A549 (cell line): ENCODE data around the gene TM4SF4. TPM values are rescaled to one million over a fixed set of nuclear protein-coding genes. Genes with fewer than 3 reads are reported as not detected.
A peak's percentile ranks its signal among the peaks of the same experiment; 100 is the strongest.

Experiments
- ATAC-seq, 2 experiments: fragments of 200-7000 bp in 1 of 2; fragments of >200 bp in 1 of 2; cut with Nextera tagmentation in 1 of 2; cut with Tn5 transposase in 1 of 2; 3 replicates each; pipeline versions ENCODE4 v1.8.0 to v1.9.1; 2018 to 2020; ENCODE audit warnings: mild to moderate bottlenecking in 1 of 2, moderate library complexity in 1 of 2
- CTCF ChIA-PET: fragments of 300-600 bp; sonication (Branson Sonifier 250); formaldehyde crosslinking; extraction: SDS; loops from one replicate; lab custom pipeline; 2021; ENCODE audit warnings: antibody characterized with exemption, inconsistent platforms; lab: Yijun Ruan, JAX
- POLR2A ChIA-PET: fragments of 350-600 bp; formaldehyde crosslinking; extraction: SDS; loops from one replicate; lab custom pipeline; 2021; ENCODE audit warnings: antibody characterized with exemption, inconsistent platforms; lab: Yijun Ruan, JAX
- DNase-seq, 2 experiments: peaks; one replicate each; pipeline versions ENCODE4 v3.0.0 to v3.0.0-alpha.2; 2011 to 2016; ENCODE audit warnings: low read depth in 1 of 2, low spot score in 1 of 2
- FAIRE-seq: peaks from 2 replicates; lab custom pipeline; 2011; peaks lifted over from hg19 to GRCh38; lab: Jason Lieb, UNC
- H3K27ac ChIP-seq, 2 experiments: fragments of >200 bp; sonication (Bioruptor Twin); formaldehyde crosslinking; 3 replicates each; pipeline ENCODE4 v1.5.1; 2016 to 2017
- H3K4me1 ChIP-seq: fragments of >200 bp; sonication (Bioruptor Twin); formaldehyde crosslinking; 3 replicates; pipeline ENCODE4 v1.6.1; 2016
- H3K4me2 ChIP-seq: fragments of >200 bp; sonication (Bioruptor Twin); formaldehyde crosslinking; 3 replicates; pipeline ENCODE4 v1.6.1; 2016
- H3K4me3 ChIP-seq: fragments of >200 bp; sonication (Bioruptor Twin); formaldehyde crosslinking; 3 replicates; pipeline ENCODE4 v1.5.1; 2016
- H3K9me3 ChIP-seq: fragments of >200 bp; sonication (Bioruptor Twin); formaldehyde crosslinking; 3 replicates; pipeline ENCODE4 v1.6.1; 2016
- CBX8 ChIP-seq: fragments of 200-600 bp; sonication (generic); IDR thresholded peaks from 2 replicates; pipeline ENCODE4 v1.6.1; 2016
- CEBPB ChIP-seq, 2 experiments: fragments of >200 bp in 1 of 2; sonication (Bioruptor Twin) in 1 of 2; formaldehyde crosslinking in 1 of 2; IDR thresholded peaks; 2 replicates each; pipeline ENCODE4 v1.6.1; 2012 to 2016
- CHD2 ChIP-seq: fragments of 150-350 bp; IDR thresholded peaks from 2 replicates; pipeline ENCODE4 v1.6.1; 2014; ENCODE audit warnings: low read length; ENCODE audit not compliant: partially characterized antibody
- CHD4 ChIP-seq: fragments of 200-600 bp; sonication (generic); IDR thresholded peaks from 2 replicates; pipeline ENCODE4 v1.6.1; 2016; ENCODE audit warnings: antibody characterized with exemption, mild to moderate bottlenecking, borderline replicate concordance
- EHMT2 ChIP-seq: fragments of 200-600 bp; sonication (generic); IDR thresholded peaks from 2 replicates; pipeline ENCODE4 v1.6.1; 2016; ENCODE audit warnings: antibody characterized with exemption, low read depth, mild to moderate bottlenecking, moderate library complexity
- ESRRA ChIP-seq: fragments of 150-350 bp; IDR thresholded peaks from 2 replicates; pipeline ENCODE4 v1.6.1; 2014; ENCODE audit warnings: mild to moderate bottlenecking, low read length, borderline replicate concordance
- HDAC2 ChIP-seq: fragments of 200-600 bp; sonication (generic); IDR thresholded peaks from 2 replicates; pipeline ENCODE4 v1.6.1; 2016
- HOXB13 ChIP-seq: fragments of 250-450 bp; sonication (Bioruptor Pico); IDR thresholded peaks from 2 replicates; pipeline ENCODE4 v1.5.0; 2020; ENCODE audit warnings: low read depth, mild to moderate bottlenecking, moderate library complexity
- JUN ChIP-seq, 2 experiments: fragments of >200 bp; sonication (Bioruptor Twin); formaldehyde crosslinking; IDR thresholded peaks; 2 replicates in 1 of 2; 3 replicates in 1 of 2; pipeline ENCODE4 v1.6.1; 2016 to 2017
- KDM1A ChIP-seq: fragments of 200-600 bp; sonication (generic); IDR thresholded peaks from 2 replicates; pipeline ENCODE4 v1.6.1; 2016; ENCODE audit warnings: low read depth, mild to moderate bottlenecking
- KDM5A ChIP-seq: fragments of 200-600 bp; sonication (generic); IDR thresholded peaks from 2 replicates; pipeline ENCODE4 v1.6.1; 2016; ENCODE audit warnings: antibody characterized with exemption, mild to moderate bottlenecking
- MAZ ChIP-seq: fragments of 150-350 bp; IDR thresholded peaks from 2 replicates; pipeline ENCODE4 v1.6.1; 2014; ENCODE audit warnings: antibody characterized with exemption, low read depth, low read length, borderline replicate concordance
- NFE2L2 ChIP-seq: fragments of 150-350 bp; conservative IDR thresholded peaks from 2 replicates; pipeline ENCODE4 v1.6.1; 2014; ENCODE audit warnings: low read length
- RCOR1 ChIP-seq: fragments of 150-350 bp; IDR thresholded peaks from 2 replicates; pipeline ENCODE4 v1.6.1; 2014; ENCODE audit warnings: antibody characterized with exemption, low read length, low read depth
- SMC3 ChIP-seq: fragments of >200 bp; sonication (Bioruptor Twin); formaldehyde crosslinking; IDR thresholded peaks from 3 replicates; pipeline ENCODE4 v1.6.1; 2018; ENCODE audit warnings: inconsistent platforms
- ZFP36 ChIP-seq: fragments of 450-650 bp; IDR thresholded peaks from 2 replicates; pipeline ENCODE4 v1.6.1; 2014; ENCODE audit warnings: borderline replicate concordance; ENCODE audit not compliant: partially characterized antibody
- WGBS: methylation state at CpG from one replicate; pipeline ENCODE4 v1.1.6; 2017; ENCODE audit errors: missing lambda C conversion rate; 5-methylcytosine and 5-hydroxymethylcytosine counted together
- polyA plus RNA-seq, 4 experiments: library from polyadenylated mRNA; depleted of rRNA in 3 of 4; stranded (reverse); fragments of >200 nt; fragmentation: RNase III in 1 of 4; extraction: RNeasy Plus Mini Kit Qiagen cat#74134 plus additional on column Dnase treatment in 1 of 4; gene quantifications; 2 replicates in 3 of 4; 3 replicates in 1 of 4; pipeline ENCODE4 v1.2.3, GENCODE V29; 2011 to 2017
- TF ChIP-seq, protein P1 (sequence below): fragments of >200 bp; sonication (Bioruptor Twin); formaldehyde crosslinking; IDR thresholded peaks from 3 replicates; pipeline ENCODE4 v1.6.1; 2016
- TF ChIP-seq, protein P2 (sequence below): fragments of 250-450 bp; sonication (Bioruptor Pico); IDR thresholded peaks from 2 replicates; pipeline ENCODE4 v1.5.0; 2020; ENCODE audit warnings: low read depth, mild to moderate bottlenecking, moderate library complexity
- TF ChIP-seq, protein P3 (sequence below): IDR thresholded peaks from 2 replicates; pipeline ENCODE4 v1.6.1; 2012; ENCODE audit warnings: low read depth, borderline replicate concordance

Gene TM4SF4
- polyA plus RNA-seq, 2 of the 4 experiments (the other 2 are of a cell fraction), result 17.4 to 45.2 TPM

DNA sequence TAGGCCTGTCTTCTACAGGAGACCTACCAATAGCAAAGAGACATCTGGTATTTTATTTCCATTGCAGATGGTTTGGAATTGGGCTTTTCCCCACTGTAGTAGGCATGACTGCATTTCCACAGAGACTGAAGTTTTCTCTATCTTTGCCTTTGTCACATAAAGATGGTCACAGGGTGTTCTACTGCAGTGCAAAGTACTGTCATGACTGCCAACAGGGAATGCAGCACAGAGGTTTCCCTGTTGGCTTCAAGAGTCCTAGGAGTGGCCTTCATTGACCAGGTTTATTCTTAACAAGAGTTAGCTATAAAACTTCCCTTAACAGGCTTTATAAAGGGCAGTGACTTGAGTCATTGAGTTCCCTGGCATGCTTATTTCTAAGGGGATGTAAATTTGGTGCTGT, 36.8 kb upstream of the TM4SF4 start:
- no peak for DNase-seq
- peaks cover 4% of the 10 kb centered on the region; the same call in 1 of the 3 replicates for H3K9me3 ChIP-seq
- H3K4me2 ChIP-seq, result no peak overlapping the region
- no peak for ATAC-seq
- ChIA-PET POLR2A (no interaction called here), CTCF (no interaction called here)
- H3K4me3 ChIP-seq, result no peak overlapping the region
- TF ChIP-seq EHMT2, result no peak
- H3K27ac ChIP-seq, result no peak overlapping the region
- H3K4me1 ChIP-seq, result peaks cover 3% of the 10 kb centered on the region
- peak; percentile 51 for FAIRE-seq

DNA sequence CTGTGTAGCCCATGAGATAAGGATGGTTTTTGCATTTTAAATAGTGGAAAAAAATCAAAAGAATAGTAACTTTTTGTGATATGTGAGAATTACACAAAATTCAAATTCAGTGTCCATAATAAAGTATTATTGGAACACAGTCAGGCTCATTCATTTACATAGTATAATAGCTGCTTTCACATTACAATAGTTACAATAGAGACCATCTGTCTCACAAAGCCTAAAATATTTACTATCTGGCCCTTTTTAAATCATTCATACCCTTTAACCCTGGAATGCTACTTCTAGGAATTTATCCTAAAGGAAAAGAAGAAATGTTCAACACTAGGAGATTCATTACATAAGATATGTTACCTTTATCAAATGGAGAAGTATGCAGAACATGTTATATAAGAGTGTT, 35.5 kb upstream of the TM4SF4 start:
- Histone ChIP-seq H3K4me2 (no peak overlapping the region), H3K4me3 (no peak overlapping the region), H3K4me1 (peaks cover 8% of the 10 kb centered on the region), H3K27ac (no peak overlapping the region), H3K9me3 (peaks cover 4% of the 10 kb centered on the region; the same call in 1 of the 3 replicates)
- CTCF ChIA-PET, result no interaction called here
- FAIRE-seq, result no peak
- POLR2A ChIA-PET, result no interaction called here
- no peak for ATAC-seq
- no peak for DNase-seq
- TF ChIP-seq KDM1A (no peak), JUN (IDR thresholded peaks at IDR 0.05) (no peak), RCOR1 (no peak), ESRRA (no peak), CHD4 (no peak), SMC3 (no peak), CEBPB (IDR thresholded peaks at IDR 0.05) (no peak), MAZ (no peak), HDAC2 (no peak), HOXB13 (no peak)
- TF ChIP-seq, protein P1, sequence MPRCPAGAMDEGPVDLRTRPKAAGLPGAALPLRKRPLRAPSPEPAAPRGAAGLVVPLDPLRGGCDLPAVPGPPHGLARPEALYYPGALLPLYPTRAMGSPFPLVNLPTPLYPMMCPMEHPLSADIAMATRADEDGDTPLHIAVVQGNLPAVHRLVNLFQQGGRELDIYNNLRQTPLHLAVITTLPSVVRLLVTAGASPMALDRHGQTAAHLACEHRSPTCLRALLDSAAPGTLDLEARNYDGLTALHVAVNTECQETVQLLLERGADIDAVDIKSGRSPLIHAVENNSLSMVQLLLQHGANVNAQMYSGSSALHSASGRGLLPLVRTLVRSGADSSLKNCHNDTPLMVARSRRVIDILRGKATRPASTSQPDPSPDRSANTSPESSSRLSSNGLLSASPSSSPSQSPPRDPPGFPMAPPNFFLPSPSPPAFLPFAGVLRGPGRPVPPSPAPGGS, result no peak

DNA sequence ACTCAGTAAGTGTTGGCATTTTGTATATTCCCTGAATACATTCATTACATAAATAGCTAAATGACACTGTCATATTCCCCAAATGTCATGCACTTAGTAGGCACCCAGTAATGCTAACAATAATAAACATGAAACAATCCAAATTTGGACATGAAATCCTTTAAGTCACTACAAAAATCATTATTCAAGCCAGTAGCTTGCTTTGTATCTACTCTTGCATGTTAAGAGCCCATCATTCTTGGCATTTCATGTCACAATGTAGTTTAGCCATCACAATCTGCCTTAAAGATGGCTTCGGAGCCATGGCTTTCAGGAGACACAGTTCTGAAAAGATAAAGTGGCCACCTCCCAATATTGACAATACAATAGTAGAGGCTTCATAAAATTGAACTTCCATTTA, 32.9 kb upstream of the TM4SF4 start:
- FAIRE-seq (peak; percentile 18), ATAC-seq (no peak), DNase-seq (no peak)
- H3K4me3 ChIP-seq, result no peak overlapping the region
- no peaks in the 10 kb centered on the region for H3K9me3 ChIP-seq
- peaks cover 8% of the 10 kb centered on the region for H3K4me1 ChIP-seq
- POLR2A ChIA-PET, result no interaction called here
- H3K27ac ChIP-seq, result no peak overlapping the region
- CTCF ChIA-PET, result no interaction called here
- WGBS, result 92% methylated on average over 1 of the region's 1 CpG
- TF ChIP-seq ZFP36 (no peak), NFE2L2 (no peak), CBX8 (no peak), CHD2 (no peak), KDM5A (no peak), HOXB13 (no peak), HDAC2 (no peak)
- TF ChIP-seq, protein P2, sequence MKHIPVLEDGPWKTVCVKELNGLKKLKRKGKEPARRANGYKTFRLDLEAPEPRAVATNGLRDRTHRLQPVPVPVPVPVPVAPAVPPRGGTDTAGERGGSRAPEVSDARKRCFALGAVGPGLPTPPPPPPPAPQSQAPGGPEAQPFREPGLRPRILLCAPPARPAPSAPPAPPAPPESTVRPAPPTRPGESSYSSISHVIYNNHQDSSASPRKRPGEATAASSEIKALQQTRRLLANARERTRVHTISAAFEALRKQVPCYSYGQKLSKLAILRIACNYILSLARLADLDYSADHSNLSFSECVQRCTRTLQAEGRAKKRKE (CRISPR knock-in tag), result no peak
- TF ChIP-seq, protein P1, result no peak
- TF ChIP-seq, protein P3, sequence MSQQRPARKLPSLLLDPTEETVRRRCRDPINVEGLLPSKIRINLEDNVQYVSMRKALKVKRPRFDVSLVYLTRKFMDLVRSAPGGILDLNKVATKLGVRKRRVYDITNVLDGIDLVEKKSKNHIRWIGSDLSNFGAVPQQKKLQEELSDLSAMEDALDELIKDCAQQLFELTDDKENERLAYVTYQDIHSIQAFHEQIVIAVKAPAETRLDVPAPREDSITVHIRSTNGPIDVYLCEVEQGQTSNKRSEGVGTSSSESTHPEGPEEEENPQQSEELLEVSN, result no peak
- no peak overlapping the region for H3K4me2 ChIP-seq
